SKM-1 (cell line): Measurements from ENCODE around the gene RBM22.

ENCODE experiments used
- DNase-seq: peaks from one replicate; lab custom pipeline; 2025; ENCODE audit not compliant: unreplicated experiment; lab: John Stamatoyannopoulos, UW

The RBM22 gene

GRCh38 chr5:150653145-150653761 is 47.6 kb downstream of the RBM22 start:
- DNase-seq = no peak

DNA sequence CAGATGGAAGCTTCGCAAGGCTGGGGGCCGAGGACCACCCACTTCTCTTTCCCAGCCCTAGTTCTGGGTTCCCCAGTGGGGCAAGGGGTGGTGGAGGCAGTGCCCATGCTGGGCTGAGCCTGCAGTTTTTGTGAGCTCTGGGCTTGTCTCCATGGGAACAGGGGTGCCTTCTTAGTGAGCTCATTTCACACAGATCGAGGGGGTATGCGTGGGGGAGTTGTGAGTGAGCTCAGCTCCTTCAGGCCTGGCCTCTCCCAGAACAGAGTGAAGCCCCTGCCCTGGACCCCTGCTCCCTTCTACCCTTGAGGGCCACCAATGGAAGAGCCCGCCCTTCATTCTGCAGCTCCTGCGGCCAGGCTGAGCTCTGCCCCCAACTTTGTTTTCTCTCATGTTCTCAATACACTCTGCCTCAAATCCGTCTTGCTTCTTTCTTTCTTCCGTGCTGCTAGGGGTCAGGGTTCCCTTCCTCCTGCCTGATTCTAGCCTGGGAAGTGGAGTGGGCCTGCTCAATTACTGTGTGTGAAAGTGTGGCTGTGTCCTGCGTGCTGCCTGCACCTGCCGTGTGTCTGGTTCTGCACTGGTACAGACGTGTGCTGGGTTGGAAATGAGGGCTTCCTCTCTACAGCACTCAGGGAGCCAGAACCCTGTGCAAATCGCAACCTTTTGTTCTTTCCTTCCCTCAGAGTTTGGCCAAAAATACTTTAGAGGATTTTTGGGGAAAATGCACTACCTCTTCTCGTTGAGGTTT is 48.8 kb downstream of the RBM22 start:
- DNase-seq = no peak

DNA sequence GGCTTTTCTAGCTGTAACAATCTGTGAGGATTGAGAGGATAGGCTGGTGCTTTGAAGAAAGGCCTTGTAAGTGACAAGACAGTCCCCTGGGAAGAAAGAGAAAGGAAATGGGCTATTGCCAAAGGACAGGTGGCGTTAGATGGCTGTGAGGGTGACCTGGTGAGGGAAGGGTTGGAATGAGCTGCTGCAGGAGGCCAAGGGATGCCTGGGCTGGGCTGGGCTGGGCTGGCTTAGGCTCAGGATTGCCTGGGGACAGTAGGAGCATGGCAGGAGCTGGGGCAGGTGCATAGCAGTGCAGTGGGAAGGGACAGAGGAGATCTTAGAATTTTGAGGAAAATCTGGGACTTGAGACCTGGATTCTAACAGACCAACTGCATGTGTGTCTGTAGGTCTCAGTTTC is 49.5 kb downstream of the RBM22 start:
- no peak for DNase-seq

GRCh38 chr5:150650021-150651006 is 50.5 kb downstream of the RBM22 start:
- no peak for DNase-seq

- no peak for DNase-seq
Measured at GRCh38 chr5:150649108-150650020, 51.5 kb downstream of the RBM22 start.

GRCh38 chr5:150648294-150649107 is 52.4 kb downstream of the RBM22 start:
- DNase-seq = no peak

DNA sequence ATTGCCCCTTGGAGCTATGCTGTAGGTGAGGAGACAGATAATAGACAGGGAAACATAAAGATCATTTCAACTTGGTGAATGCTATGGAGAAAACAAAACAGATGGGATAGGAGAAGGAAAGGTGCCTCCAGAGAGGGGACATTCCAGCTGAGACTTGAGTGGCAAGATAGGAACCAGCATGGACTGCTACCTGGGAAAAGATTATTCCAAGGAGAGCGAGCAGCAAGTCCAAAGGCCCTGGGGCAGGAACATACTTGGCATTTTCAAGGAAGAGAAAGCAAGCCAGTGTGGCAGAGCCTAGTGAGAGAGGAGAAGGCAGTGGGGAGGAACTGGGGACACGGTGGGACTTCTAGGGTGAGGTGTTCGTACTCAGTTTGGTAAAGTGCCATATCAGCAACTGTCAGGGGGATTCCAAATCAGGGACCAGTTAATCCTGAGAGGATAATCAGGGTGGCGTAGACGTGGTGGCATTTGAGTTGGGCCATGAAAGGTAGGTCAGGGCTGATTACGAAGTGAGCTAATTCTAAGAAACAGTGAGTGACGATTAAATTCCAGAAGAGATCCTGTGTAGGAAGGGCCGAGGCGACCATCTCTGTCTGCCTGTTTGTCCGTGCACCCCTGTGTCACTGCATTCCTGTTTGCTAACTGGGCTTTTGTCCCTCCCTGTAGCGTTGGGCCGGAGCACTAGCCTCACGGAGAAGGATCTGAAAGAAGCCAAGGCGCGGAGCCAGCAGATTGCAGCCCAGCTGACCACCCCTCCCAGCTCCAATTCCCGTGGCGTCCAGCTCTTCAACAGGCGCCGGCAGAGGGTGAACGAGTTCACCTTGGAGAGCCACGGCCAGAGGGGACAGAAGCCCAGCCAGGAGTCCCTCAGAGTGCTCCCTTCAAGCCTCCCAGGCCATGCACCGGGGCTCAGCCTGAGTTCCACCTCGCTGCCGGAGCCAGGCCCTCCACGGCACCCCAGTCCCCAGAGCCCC is 53.3 kb downstream of the RBM22 start:
- DNase-seq = no peak

GRCh38 chr5:150645070-150645700 is 55.7 kb downstream of the RBM22 start:
- DNase-seq = no peak

DNA sequence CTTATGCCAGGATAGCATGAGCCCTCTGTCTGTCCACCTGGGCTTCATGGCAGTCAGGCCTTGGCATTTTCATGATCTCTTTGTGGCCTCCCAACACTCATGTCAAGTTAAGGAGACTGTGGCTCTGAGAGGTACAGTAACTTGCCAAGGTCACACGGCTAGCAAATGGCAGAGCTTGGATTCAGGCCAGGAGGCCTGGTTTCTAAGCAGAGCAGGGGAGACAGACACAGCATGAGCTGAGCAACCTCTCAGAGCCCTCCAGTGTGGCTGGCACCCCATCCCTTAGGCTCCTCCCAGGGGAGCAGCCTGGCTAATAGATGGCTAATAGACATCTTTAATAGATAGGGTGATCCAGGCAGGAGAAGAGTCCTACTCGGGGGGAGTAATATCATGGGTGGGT is 56.3 kb downstream of the RBM22 start:
- DNase-seq = no peak

GRCh38 chr5:150644058-150644457 is 56.8 kb downstream of the RBM22 start:
- DNase-seq = no peak

DNA sequence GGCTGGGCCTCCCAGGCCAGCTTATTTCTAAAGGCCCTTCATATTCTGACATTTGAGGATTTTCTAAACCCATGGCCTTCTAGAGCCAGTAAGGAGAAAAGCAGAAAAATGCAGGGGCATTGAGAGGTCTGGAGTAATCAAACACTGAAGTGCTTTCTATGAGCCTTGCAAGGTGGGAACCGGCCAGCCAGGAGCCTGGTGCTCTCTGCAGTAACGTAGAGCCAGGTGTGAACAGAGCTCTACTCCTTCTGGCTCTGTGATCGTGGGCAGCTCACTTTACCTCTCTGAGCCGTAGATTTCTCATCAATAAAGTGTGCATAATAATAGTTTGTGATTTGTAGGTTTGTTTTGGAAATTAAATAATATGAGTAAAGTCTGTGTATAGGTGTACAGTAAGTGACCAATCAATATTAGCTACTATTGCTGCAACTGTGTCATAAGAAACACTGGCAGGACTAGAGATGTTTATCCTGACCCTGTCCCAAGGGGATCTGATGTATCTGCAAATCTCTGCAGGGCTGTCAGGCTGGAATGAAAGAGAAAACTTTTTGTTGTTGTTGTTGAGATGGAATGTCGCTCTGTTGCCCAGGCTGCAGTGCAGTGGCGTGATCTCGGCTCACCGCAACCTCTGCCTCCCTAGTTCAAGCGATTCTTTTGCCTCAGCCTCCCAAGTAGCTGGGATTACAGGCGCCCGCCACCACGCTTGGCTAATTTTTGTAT is 57.7 kb downstream of the RBM22 start:
- DNase-seq = no peak

GRCh38 chr5:150642567-150642927 is 58.3 kb downstream of the RBM22 start:
- no peak for DNase-seq

DNA sequence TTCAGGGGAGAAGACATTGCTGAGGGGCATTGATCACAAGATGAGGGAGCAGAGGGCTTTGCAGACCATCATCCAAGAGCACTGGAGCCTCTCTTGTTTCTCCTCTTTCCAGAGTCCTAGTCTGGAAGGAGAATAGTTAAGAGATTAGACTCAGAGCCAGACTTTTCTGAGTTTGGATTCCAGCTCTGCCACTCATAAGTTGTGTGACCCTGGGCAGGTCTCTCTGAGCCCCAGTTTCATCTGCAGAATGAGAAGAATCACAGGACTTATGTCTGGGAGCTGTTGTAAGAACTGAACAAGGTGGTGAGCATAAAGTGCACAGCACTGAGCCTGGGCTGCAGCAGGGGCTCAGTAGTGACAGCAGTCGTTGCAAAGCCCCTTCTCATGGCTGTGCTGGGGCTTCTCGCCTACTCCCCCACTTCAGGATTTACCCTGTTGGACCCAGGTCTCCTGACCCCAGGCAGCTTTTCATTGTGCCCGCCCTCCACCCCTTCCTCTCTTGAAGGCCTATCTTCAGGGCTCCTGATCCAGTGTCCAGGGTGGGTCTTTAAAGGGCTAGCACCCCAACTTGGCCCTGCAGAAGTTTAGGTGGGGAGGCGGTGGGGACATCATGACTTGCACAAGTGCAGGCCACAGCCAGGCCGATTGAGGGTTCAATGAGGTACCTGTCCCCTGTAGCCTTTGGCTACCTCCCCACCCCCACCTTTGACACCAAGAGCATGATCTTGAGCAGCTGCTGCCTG is 58.9 kb downstream of the RBM22 start:
- DNase-seq = no peak

DNA sequence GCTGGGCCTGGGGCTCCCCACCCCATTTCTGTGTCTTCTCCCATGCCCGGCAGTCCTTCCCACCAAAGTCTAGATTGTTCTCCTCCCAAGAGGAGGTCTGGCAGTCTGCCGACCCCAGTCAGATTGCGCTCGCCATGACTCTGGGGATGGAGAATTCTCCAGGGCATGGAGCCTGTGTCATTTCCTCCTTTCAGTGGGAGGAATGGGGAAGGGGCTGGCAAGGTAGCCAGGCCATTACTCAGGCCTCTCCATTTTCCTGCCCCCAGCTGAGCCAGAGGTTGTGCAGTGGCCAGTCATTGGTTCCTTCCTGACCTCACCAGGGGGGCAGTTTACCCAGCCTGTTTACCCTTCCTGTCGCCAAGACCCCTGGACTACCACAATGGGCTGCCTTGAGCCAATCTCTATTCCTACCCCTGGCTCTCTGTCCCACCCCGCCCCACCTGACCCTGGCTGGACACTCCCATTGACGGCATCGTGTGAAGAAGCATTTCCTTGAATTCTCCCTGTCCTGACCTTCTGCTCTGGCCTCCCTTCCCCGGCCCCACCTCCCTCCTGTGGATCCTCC is 59.8 kb downstream of the RBM22 start:
- no peak for DNase-seq
